Renal cortex interstitium (tissue), 3 donors: ENCODE data around the gene PUS1. TPM values are rescaled to one million over a fixed set of nuclear protein-coding genes. Genes with fewer than 3 reads are reported as not detected.

Experiments used
- polyA plus RNA-seq, 3 donors: library from polyadenylated mRNA; unstranded; fragments of 120-200 nt; gene quantifications; one replicate each; pipeline ENCODE4 v1.2.1, GENCODE V29; 2013; ENCODE audit not compliant: insufficient read length in 3 of 3

PUS1 gene
- polyA plus RNA-seq, 3 donors = 13.9 to 22.7 (median 18.0) TPM

Other genes with a start within 250 kb of the PUS1 start
- 10 to 100 TPM; 43.9 to 61.8 (median 44.8) TPM for gene SFSWAP, start 218.2 kb upstream of the PUS1 start, polyA plus RNA-seq
- gene MMP17, start 100.9 kb upstream of the PUS1 start, polyA plus RNA-seq = 1 to 10 TPM in 2 of 3 donors, under 1 TPM in 1; 0.81 to 2.5 (median 1.2) TPM
- gene ULK1, start 34.7 kb upstream of the PUS1 start, polyA plus RNA-seq = 10 to 100 TPM; 23.7 to 44.8 (median 37.8) TPM
- 10 to 100 TPM; 39.4 to 46.1 (median 41.1) TPM for gene EP400, start 20.7 kb downstream of the PUS1 start, polyA plus RNA-seq
- gene DDX51, start 215.0 kb downstream of the PUS1 start, polyA plus RNA-seq = 10 to 100 TPM; 14.8 to 24.3 (median 20.1) TPM
- 10 to 100 TPM; 12.5 to 21.0 (median 18.7) TPM for gene NOC4L, start 215.2 kb downstream of the PUS1 start, polyA plus RNA-seq